ENCODE results near the gene NRIP2. TPM values are rescaled to one million over a fixed set of nuclear protein-coding genes. Genes with fewer than 3 reads are reported as not detected.

NRIP2 gene
- total and polyA plus RNA-seq, 5 donors, result 1.5 to 3.0 (median 2.0) TPM

- Histone ChIP-seq H3K9me3 (ENCODE audit: control insufficient read depth, low read length) (no peaks in the 10 kb centered on the region), H3K4me3 (ENCODE audit: low read length) (no peak overlapping the region), H3K27me3 (ENCODE audit: control insufficient read depth, insufficient read depth) (no peaks in the 10 kb centered on the region), H3K4me1 (ENCODE audit: control insufficient read depth, insufficient read depth, low read length) (peaks cover 14% of the 10 kb centered on the region), H3K27ac (ENCODE audit: low read length) (no peak overlapping the region)
- no peak for ATAC-seq
- intact Hi-C loops (cut with DNase I), result no loop called here
- WGBS, result 93% methylated on average over 21 of the region's 21 CpGs
- peak in 1 of 3 donors; percentile 50 for DNase-seq
These were observed 41.3 kb downstream of the NRIP2 start for GRCh38 chr12:2793561-2793960.

- Histone ChIP-seq H3K27me3 (ENCODE audit: control insufficient read depth, insufficient read depth) (no peaks in the 10 kb centered on the region), H3K4me3 (ENCODE audit: low read length) (no peak overlapping the region), H3K27ac (ENCODE audit: low read length) (no peak overlapping the region), H3K4me1 (ENCODE audit: control insufficient read depth, insufficient read depth, low read length) (peaks cover 12% of the 10 kb centered on the region), H3K9me3 (ENCODE audit: control insufficient read depth, low read length) (no peaks in the 10 kb centered on the region)
- ATAC-seq (no peak), DNase-seq (peak in 1 of 3 donors; percentile 45)
- intact Hi-C loops (cut with DNase I), result no loop called here
- 76% methylated on average over 25 of the region's 25 CpGs for WGBS
These were observed 41.9 kb downstream of the NRIP2 start for GRCh38 chr12:2792671-2793500.

GRCh38 chr12:2791089-2791488 lies 43.7 kb downstream of the NRIP2 start:
- H3K27me3 ChIP-seq (ENCODE audit: control insufficient read depth, insufficient read depth), result no peaks in the 10 kb centered on the region
- H3K27ac ChIP-seq (ENCODE audit: low read length), result no peak overlapping the region
- 80% methylated on average over 6 of the region's 6 CpGs for WGBS
- H3K4me1 ChIP-seq (ENCODE audit: control insufficient read depth, insufficient read depth, low read length), result no peaks in the 10 kb centered on the region
- DNase-seq (no peak), ATAC-seq (no peak)
- H3K9me3 ChIP-seq (ENCODE audit: control insufficient read depth, low read length), result no peaks in the 10 kb centered on the region
- H3K4me3 ChIP-seq (ENCODE audit: low read length), result no peak overlapping the region
- intact Hi-C loops (cut with DNase I), result no loop called here

- H3K27ac ChIP-seq (ENCODE audit: low read length), result no peak overlapping the region
- H3K4me1 ChIP-seq (ENCODE audit: control insufficient read depth, insufficient read depth, low read length), result no peaks in the 10 kb centered on the region
- 74% methylated on average over 5 of the region's 5 CpGs for WGBS
- H3K9me3 ChIP-seq (ENCODE audit: control insufficient read depth, low read length), result no peaks in the 10 kb centered on the region
- no peak for DNase-seq
- no peak for ATAC-seq
- no peak overlapping the region for H3K4me3 ChIP-seq (ENCODE audit: low read length)
- H3K27me3 ChIP-seq (ENCODE audit: control insufficient read depth, insufficient read depth), result no peaks in the 10 kb centered on the region
- intact Hi-C loops (cut with DNase I), result no loop called here
These were observed 49.8 kb downstream of the NRIP2 start for GRCh38 chr12:2785017-2785416.

- intact Hi-C loops (cut with DNase I), result loop anchor here in 1 of 4 donors (5.0 kb wide), 1 partner anchor 42 kb away; no protein-coding TSS in a partner anchor
- peak; percentile 93 to 96 for ATAC-seq
These were observed 50.8 kb downstream of the NRIP2 start for GRCh38 chr12:2783936-2784600.

DNA sequence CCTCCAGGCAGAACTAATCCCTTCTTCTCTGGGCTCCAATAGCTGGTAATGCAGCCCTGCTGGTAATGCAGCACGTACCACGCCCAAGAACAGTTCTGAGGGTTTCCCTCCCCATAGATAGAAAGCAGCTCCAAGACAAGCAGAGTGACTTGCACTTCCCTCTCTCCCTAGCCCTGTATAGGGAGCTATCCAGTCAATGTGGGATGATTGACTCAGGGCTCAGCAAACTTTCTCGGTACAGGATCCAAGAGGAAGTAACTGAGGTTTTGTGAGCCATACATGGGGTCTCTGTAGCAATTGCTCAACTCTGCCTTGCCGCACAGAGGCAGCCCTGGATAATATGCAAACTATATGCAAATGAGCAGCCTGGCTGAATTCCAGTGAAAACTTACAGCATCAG lies 55.6 kb downstream of the NRIP2 start:
- no peaks in the 10 kb centered on the region for H3K4me1 ChIP-seq (ENCODE audit: control insufficient read depth, insufficient read depth, low read length)
- intact Hi-C loops (cut with DNase I), result no loop called here
- H3K9me3 ChIP-seq (ENCODE audit: control insufficient read depth, low read length), result no peaks in the 10 kb centered on the region
- H3K4me3 ChIP-seq (ENCODE audit: low read length), result no peak overlapping the region
- no peak overlapping the region for H3K27ac ChIP-seq (ENCODE audit: low read length)
- DNase-seq (no peak), ATAC-seq (no peak)
- WGBS, result 74% methylated on average over 4 of the region's 4 CpGs
- no peaks in the 10 kb centered on the region for H3K27me3 ChIP-seq (ENCODE audit: control insufficient read depth, insufficient read depth)

More at GRCh38 chr12:2783936-2784600, 50.8 kb downstream of the NRIP2 start:
- Histone ChIP-seq H3K9me3 (ENCODE audit: control insufficient read depth, low read length) (no peaks in the 10 kb centered on the region), H3K4me3 (ENCODE audit: low read length) (no peak overlapping the region), H3K4me1 (ENCODE audit: control insufficient read depth, insufficient read depth, low read length) (no peaks in the 10 kb centered on the region), H3K27me3 (ENCODE audit: control insufficient read depth, insufficient read depth) (no peaks in the 10 kb centered on the region), H3K27ac (ENCODE audit: low read length) (no peak overlapping the region)
- 11% methylated on average over 25 of the region's 25 CpGs for WGBS
- peak; percentile 69 to 89 (median 88) for DNase-seq

GRCh38 chr12:2776129-2776806 lies 58.6 kb downstream of the NRIP2 start:
- H3K27me3 ChIP-seq (ENCODE audit: control insufficient read depth, insufficient read depth), result no peaks in the 10 kb centered on the region
- DNase-seq (no peak), ATAC-seq (no peak)
- intact Hi-C loops (cut with DNase I), result no loop called here
- WGBS, result 85% methylated on average over 20 of the region's 20 CpGs
- no peaks in the 10 kb centered on the region for H3K4me1 ChIP-seq (ENCODE audit: control insufficient read depth, insufficient read depth, low read length)
- H3K4me3 ChIP-seq (ENCODE audit: low read length), result no peak overlapping the region
- H3K27ac ChIP-seq (ENCODE audit: low read length), result no peak overlapping the region
- no peaks in the 10 kb centered on the region for H3K9me3 ChIP-seq (ENCODE audit: control insufficient read depth, low read length)

DNA sequence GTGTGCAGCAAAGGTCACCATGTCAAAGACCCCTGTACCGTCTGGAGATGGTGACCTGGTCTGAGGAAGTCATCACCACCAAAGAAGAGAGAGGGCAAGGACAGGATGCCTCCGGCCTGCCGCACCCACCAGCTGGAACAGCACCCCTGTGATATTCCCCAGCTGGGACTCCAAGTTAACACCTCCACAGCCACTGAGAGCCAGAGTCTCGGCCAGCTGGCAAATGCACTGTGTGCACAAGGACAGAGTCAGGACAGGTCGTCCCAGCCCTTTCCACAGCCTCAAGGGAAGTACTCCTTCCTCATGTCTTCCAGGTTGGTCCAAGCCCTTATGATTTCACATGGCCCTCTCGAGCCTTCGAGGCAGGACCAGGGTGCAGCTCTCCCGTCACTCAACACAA lies 59.4 kb downstream of the NRIP2 start:
- no peaks in the 10 kb centered on the region for H3K27me3 ChIP-seq (ENCODE audit: control insufficient read depth, insufficient read depth)
- peak in 1 of 3 donors; percentile 66 for DNase-seq
- intact Hi-C loops (cut with DNase I), result no loop called here
- WGBS, result 62% methylated on average over 8 of the region's 8 CpGs
- no peak overlapping the region for H3K4me3 ChIP-seq (ENCODE audit: low read length)
- H3K27ac ChIP-seq (ENCODE audit: low read length), result no peak overlapping the region
- peak; percentile 70 to 78 for ATAC-seq
- no peaks in the 10 kb centered on the region for H3K9me3 ChIP-seq (ENCODE audit: control insufficient read depth, low read length)
- H3K4me1 ChIP-seq (ENCODE audit: control insufficient read depth, insufficient read depth, low read length), result no peaks in the 10 kb centered on the region

Other genes with a start within 250 kb of the NRIP2 start
- 10 to 100 TPM; 36.4 to 65.2 (median 53.7) TPM for gene FKBP4, start 40.1 kb downstream of the NRIP2 start, total RNA-seq
- 32.4 TPM for gene FKBP4, start 40.1 kb downstream of the NRIP2 start, polyA plus RNA-seq
- gene ITFG2, start 22.4 kb downstream of the NRIP2 start, total RNA-seq, result 10 to 100 TPM; 14.3 to 20.6 (median 17.3) TPM
- gene ITFG2, start 22.4 kb downstream of the NRIP2 start, polyA plus RNA-seq, result 15.7 TPM
- not detected for gene TEX52, start 22.0 kb upstream of the NRIP2 start, total RNA-seq
- gene TEX52, start 22.0 kb upstream of the NRIP2 start, polyA plus RNA-seq, result not detected
- 1 to 10 TPM in 2 of 4 donors, under 1 TPM in 2; 0.33 to 1.7 (median 0.93) TPM for gene FOXM1, start 42.1 kb upstream of the NRIP2 start, total RNA-seq
- 0.20 TPM for gene FOXM1, start 42.1 kb upstream of the NRIP2 start, polyA plus RNA-seq
- 10 to 100 TPM in 1 of 4 donors, 1 to 10 TPM in 3; 8.3 to 11.0 (median 8.7) TPM for gene RHNO1, start 42.2 kb upstream of the NRIP2 start, total RNA-seq
- 13.6 TPM for gene RHNO1, start 42.2 kb upstream of the NRIP2 start, polyA plus RNA-seq
- gene TULP3, start 55.9 kb upstream of the NRIP2 start, total RNA-seq, result 10 to 100 TPM; 14.1 to 17.1 (median 15.9) TPM
- gene TULP3, start 55.9 kb upstream of the NRIP2 start, polyA plus RNA-seq, result 10.5 TPM
- 10 to 100 TPM; 11.1 to 22.9 (median 11.8) TPM for gene TEAD4, start 124.4 kb upstream of the NRIP2 start, total RNA-seq
- 9.6 TPM for gene TEAD4, start 124.4 kb upstream of the NRIP2 start, polyA plus RNA-seq
- 100 to 1,000 TPM; 151 to 184 (median 172) TPM for gene TSPAN9, start 242.3 kb upstream of the NRIP2 start, total RNA-seq
- 121 TPM for gene TSPAN9, start 242.3 kb upstream of the NRIP2 start, polyA plus RNA-seq

All from right cardiac atrium (tissue), 5 donors.